ENCODE results near the gene WDR35.
"Not testable (repeated sequence)": the region's sequence is repeated elsewhere in the genome, so short reads cannot be mapped to it uniquely, and the experiment has no call there.

The WDR35 gene

GRCh38 chr2:19893520-19894133, 96.3 kb downstream of the WDR35 start:
- no peak for DNase-seq

DNA sequence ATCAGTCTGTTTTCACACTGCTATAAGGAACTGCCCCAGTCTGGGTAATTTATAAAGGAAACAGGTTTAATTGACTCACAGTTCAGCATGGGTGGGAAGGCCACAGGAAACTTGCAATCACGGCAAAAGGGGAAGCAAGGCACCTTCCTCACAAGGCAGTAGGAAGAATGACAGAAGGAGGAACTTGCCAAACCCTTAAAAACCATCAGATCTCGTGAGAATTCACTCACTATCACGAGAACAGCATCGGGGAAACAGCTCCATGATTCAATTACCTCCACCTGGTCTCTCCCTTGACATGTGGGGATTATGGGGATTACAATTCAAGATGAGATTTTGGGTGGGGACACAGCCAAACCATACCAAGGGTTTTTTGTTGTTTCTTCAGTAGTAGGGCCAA, 97.9 kb downstream of the WDR35 start:
- not testable (repeated sequence) for DNase-seq

- peak; percentile 15 for DNase-seq
Observed at GRCh38 chr2:19890104-19890503, 99.8 kb downstream of the WDR35 start.

DNA sequence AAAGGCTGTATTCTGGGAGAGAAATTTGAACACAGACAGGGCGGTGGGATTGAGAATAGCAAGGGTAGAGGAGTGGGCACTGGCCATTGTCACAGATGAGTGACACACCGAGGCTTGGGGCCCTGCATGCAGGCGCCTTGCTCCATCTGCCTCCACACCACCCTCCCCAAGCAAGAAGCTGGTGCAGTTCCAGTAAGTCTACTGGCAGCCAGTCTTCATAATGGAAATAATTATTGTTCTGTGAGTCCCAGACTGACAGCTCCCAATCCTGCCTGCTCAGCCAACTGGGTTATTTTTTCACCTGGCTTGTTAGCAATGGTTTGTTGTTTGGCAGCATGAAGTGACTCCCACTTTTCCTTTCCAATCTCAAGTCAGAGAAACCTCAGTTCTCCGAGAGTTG, 101.1 kb downstream of the WDR35 start:
- DNase-seq = no peak

DNA sequence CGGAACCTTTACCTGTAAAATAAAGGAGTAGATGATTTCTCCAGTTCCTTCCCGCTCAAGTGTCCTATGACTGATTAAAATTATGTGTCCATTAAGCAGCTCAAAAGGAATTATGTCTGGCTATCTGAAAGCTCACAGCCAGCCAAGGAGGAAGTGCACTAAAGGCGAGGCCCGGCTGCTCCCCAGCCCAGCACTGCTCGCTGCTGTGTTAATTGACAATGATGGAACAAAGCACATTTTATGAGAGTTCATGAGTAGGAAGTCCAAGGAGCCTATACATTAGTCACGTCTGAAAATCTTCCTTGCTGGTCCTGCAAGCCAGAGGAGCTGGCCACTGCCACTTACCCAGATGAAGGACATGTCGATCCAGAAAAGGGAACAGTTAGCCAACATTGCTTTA, 102.4 kb downstream of the WDR35 start:
- DNase-seq = no peak

DNA sequence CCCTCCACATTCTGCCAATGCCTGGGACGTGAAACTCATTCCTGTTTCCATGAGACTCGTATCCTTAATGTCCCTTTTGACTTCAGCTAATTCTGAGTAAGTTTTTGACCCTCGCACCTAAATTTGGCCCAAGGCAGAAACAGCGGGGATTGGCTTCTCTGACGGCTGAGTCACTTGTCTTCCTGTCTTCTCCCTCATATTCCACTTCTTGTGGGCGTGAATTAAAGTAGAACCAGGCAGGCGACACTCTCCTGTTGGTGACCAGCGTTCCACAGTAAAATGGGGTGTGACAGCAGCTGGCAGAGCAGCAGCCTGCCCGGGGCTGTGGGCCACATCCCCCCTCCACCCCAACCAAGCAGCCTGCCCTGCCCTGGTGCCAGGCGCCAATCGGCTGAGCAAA, 103.6 kb downstream of the WDR35 start:
- no peak for DNase-seq

GRCh38 chr2:19885791-19886190, 104.1 kb downstream of the WDR35 start:
- no peak for DNase-seq

GRCh38 chr2:19883971-19884720, 105.8 kb downstream of the WDR35 start:
- DNase-seq = no peak

DNA sequence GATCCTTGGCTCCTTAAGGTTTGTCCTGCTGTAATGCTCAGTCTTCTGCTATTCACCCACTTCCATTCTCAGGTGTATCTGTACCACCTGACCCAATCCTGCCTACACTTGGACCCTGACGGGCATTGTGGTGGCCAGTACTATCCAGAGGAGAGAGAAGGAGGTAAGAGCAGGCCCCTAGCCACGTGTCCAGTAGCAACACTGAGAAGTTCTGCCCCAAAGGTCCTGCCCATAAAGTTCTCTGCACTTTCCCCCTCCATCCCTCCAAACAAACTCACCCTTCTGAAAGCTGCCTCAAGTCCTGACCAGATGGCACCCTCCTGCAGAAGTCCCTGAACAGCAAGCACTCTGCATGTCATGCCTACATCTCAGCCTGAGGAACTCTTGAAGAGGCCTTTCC, 106.4 kb downstream of the WDR35 start:
- DNase-seq = no peak

DNA sequence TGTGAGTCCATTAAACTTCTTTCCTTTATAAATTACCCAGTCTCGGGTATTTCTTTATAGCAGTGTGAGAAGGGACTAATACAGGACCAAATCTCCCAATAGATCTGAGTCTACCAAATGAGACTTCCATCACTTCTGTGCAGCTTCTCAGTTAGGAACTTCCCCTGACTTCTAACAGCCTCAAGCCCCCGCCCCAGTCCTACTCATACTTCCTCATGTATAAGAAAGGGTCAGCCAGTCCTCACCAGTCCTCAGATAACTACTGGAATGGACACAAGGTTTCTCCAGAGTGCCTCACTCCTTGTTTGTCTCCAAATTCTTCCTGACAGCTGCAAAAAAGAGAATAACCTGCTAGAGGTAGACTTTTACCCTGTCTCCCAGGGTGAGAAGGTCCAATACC, 107.6 kb downstream of the WDR35 start:
- DNase-seq = no peak

GRCh38 chr2:19881908-19882265, 108.0 kb downstream of the WDR35 start:
- no peak for DNase-seq

DNA sequence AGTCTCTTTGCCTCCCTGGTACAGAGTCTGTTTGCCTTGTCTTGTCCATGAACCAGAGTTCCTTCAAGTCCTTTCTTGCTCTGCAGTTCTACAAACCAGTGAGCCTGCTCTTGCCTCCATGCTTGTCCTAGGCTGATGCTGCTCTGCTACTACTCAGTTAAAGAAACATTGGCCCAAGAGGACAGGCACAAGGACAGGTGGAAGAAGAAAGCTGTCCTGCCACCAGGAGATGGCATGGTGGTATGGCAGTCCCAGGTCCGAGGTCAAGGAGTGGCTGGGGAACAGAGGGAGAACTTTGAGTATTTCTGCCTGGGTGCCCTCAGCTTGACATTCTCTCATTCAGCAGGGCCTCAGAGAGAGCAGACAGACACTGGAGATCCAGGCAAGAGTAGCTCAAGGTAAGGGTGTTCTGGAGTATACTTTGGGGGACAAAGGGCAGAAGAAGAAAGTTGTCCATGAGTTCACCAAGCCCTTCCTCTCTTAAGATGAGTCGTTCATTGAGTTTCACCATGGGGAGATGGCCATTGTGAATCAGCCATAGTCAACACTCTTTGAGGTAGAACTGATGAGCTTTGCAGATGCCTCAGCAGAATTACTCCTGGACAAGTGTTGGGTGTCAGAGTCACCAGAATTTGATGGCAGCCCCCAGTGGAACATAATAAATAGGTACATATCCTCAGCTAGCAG, 108.5 kb downstream of the WDR35 start:
- DNase-seq = no peak

GRCh38 chr2:19880191-19880590, 109.7 kb downstream of the WDR35 start:
- not testable (repeated sequence) for DNase-seq

DNA sequence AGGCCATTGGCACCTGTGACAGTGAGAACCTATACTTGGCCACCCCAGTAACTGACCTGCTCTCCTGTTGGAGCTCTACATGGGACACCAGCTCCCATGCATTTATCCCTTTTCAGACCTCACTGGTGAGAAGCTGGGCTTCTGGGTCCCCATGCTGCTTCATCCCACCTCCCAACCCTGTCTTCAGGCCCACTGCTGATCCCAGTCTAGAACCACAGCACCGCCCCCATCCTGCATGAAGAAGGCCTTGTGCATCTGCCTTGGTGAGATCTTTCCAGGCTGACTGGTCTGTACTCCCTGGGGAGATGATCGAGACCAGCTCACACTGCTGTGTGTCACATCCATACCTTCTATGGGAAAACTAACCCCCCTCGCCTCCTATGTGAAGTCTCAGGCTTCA, 110.8 kb downstream of the WDR35 start:
- no peak for DNase-seq

DNA sequence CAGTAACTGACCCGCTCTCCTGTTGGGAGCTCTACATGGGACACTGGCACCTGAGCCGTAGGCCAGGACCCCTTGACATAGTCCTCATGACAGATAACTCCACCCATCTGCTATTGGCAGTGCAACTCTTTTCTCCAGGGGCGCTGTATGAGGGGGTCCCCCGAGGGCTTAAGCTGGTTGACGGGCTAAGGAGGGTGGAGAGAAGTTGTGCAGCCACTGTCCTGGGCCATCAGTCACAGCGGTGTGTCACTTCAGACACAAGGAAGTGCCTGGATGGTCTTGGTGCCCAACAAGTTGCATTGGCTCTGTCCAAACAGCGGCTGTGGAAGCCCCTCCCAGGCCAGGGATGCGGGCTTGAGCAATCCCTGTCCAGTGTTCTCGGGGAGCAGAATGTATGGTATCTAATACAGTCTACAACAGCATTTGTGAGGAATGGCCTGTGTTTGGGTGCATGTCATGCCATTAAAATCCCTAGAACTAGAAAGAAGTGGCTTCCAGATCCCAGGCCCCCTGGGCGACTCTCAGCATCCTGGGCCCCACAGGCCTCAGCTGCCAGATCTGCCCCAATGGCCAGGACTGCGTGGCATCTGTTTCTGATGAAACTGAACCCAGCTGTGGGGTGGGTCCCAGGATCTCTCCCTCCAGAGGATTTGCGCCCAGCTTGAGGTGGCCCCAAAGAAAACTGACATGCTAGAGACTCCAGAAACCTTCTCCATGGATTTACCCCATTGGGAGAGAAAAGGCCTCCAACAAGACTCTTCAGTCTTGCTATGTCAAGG, 111.4 kb downstream of the WDR35 start:
- no peak for DNase-seq

DNA sequence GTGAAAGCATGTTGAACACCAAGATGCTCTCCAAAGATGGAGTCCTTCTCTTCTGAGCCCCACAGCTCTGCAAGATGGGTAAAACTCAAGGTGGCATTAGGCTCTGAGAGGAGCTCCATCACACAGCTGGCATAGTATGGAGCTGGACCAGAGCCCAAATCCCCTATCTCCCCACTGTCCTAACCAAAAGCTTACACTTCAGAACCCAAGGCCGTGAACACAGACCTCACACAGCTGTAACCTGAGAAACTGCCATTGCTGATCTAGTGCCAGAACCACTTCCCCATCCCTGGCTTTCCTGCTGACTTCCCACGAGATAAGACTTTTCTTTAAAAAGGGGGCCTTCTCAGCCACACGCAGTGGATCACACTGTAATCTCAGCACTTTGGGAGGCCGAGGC, 113.2 kb downstream of the WDR35 start:
- no peak for DNase-seq

DNA sequence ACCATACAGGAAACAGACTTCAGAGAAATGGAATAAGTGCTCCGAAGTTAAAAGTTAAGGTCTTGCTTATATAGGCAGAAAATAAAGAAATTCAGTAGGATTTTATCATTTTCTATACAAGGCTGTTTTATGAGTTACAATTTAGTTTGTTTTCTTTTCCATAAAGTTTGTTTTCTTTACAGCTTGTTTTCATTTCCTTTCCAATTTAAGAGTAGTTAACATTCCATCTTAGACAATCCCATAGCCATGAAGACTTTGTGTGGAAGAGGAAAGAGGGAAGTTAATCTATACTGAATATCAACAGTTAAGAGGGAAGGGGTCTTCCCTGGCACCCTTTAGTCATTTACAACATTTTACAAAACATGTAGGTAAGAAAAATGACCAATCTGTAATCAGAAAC, 114.6 kb downstream of the WDR35 start:
- DNase-seq = no peak

GRCh38 chr2:19874726-19875125, 115.2 kb downstream of the WDR35 start:
- no peak for DNase-seq

GRCh38 chr2:19873014-19873413, 116.9 kb downstream of the WDR35 start:
- no peak for DNase-seq

- DNase-seq = no peak
Observed at GRCh38 chr2:19872302-19872701, 117.6 kb downstream of the WDR35 start.

GRCh38 chr2:19871836-19872235, 118.1 kb downstream of the WDR35 start:
- DNase-seq = no peak

DNA sequence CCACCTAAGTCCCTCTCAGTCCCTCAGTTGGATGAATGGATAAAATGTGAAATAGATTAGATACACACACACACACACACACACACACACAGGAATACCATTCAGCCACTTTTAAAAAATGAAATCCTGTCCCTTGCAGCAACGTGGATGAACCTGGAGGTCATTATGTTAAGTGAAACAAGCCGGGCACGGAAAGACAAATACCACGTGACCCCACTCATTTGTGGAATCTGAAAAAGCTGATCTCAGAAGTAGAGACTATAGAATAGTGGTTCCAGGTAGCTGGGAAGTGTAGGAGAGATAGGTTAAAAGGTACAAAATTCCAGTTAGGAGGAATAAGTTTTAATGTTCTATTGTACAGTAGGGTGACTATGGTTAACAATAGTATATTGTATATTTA, 119.1 kb downstream of the WDR35 start:
- DNase-seq = no peak

All from NCI-H2029 treated with DMSO at 0.1 percent for 48 hours (cell line).